Liver (tissue), 3 donors: ENCODE data around the gene TRA2B.

Experiments used
- CTCF ChIP-seq: fragments of 150-350 bp; IDR thresholded peaks from 2 replicates; pipeline ENCODE4 v1.5.1; 2017; ENCODE audit warnings: improper control_type of control experiment, low read depth, low read length; ENCODE audit not compliant: missing input control
- FOXA1 ChIP-seq: IDR thresholded peaks from 2 replicates; pipeline ENCODE4 v1.6.1; 2016; ENCODE audit warnings: antibody characterized with exemption
- GABPA ChIP-seq, 2 donors: IDR thresholded peaks in 1 of 2; conservative IDR thresholded peaks in 1 of 2; 2 replicates each; pipeline ENCODE4 v1.6.1; 2016; ENCODE audit warnings: antibody characterized with exemption in 2 of 2, mild to moderate bottlenecking in 1 of 2, moderate library complexity in 1 of 2
- HNF4A ChIP-seq, 2 donors: conservative IDR thresholded peaks; 2 replicates each; pipeline ENCODE4 v1.6.1; 2016; ENCODE audit warnings: antibody characterized with exemption in 2 of 2, mild to moderate bottlenecking in 2 of 2
- HNF4G ChIP-seq: IDR thresholded peaks from 2 replicates; pipeline ENCODE4 v1.6.1; 2016; ENCODE audit warnings: antibody characterized with exemption
- JUND ChIP-seq, 2 donors: IDR thresholded peaks; 2 replicates each; pipeline ENCODE4 v1.6.1; 2016; ENCODE audit warnings: antibody characterized with exemption in 2 of 2
- MAX ChIP-seq: IDR thresholded peaks from 2 replicates; pipeline ENCODE4 v1.6.1; 2016; ENCODE audit warnings: antibody characterized with exemption
- RXRA ChIP-seq, 2 donors: IDR thresholded peaks; 2 replicates each; pipeline ENCODE4 v1.6.1; 2017 to 2018; ENCODE audit warnings: antibody characterized with exemption in 2 of 2, mild to moderate bottlenecking in 1 of 2
- SP1 ChIP-seq: IDR thresholded peaks from 2 replicates; pipeline ENCODE4 v1.6.1; 2018; ENCODE audit warnings: antibody characterized with exemption, mild to moderate bottlenecking
- TAF1 ChIP-seq: conservative IDR thresholded peaks from 2 replicates; pipeline ENCODE4 v1.6.1; 2016; ENCODE audit warnings: antibody characterized with exemption, mild to moderate bottlenecking
- YY1 ChIP-seq: IDR thresholded peaks from 2 replicates; pipeline ENCODE4 v1.6.1; 2016; ENCODE audit warnings: antibody characterized with exemption, mild to moderate bottlenecking
- TF ChIP-seq, protein P1 (sequence below): IDR thresholded peaks from 2 replicates; pipeline ENCODE4 v1.6.1; 2016; ENCODE audit warnings: antibody characterized with exemption
- TF ChIP-seq, protein P2 (sequence below): IDR thresholded peaks from 2 replicates; pipeline ENCODE4 v1.6.1; 2016; ENCODE audit warnings: antibody characterized with exemption, mild to moderate bottlenecking
- TF ChIP-seq, protein P3 (sequence below): IDR thresholded peaks from 2 replicates; pipeline ENCODE4 v1.6.1; 2016; ENCODE audit warnings: antibody characterized with exemption
- donor health status: healthy.
- donor health status: healthy.

GRCh38 chr3:185936814-185937688 is 763 bp downstream of the TRA2B start:
- TF ChIP-seq GABPA (IDR thresholded peaks at IDR 0.05 in 1 of 2, conservative IDR thresholded peaks at IDR 0.05 in 1 of 2) = no peak
- no peak for TF ChIP-seq HNF4G
- no peak for TF ChIP-seq CTCF
- TF ChIP-seq YY1 = peak; percentile 100
- TF ChIP-seq, protein P1, sequence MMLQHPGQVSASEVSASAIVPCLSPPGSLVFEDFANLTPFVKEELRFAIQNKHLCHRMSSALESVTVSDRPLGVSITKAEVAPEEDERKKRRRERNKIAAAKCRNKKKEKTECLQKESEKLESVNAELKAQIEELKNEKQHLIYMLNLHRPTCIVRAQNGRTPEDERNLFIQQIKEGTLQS = no peak
- peak; percentile 5 to 23 for TF ChIP-seq JUND (IDR thresholded peaks at IDR 0.05)
- TF ChIP-seq FOXA1 = no peak
- peak; percentile 51 for TF ChIP-seq MAX
- TF ChIP-seq, protein P2, sequence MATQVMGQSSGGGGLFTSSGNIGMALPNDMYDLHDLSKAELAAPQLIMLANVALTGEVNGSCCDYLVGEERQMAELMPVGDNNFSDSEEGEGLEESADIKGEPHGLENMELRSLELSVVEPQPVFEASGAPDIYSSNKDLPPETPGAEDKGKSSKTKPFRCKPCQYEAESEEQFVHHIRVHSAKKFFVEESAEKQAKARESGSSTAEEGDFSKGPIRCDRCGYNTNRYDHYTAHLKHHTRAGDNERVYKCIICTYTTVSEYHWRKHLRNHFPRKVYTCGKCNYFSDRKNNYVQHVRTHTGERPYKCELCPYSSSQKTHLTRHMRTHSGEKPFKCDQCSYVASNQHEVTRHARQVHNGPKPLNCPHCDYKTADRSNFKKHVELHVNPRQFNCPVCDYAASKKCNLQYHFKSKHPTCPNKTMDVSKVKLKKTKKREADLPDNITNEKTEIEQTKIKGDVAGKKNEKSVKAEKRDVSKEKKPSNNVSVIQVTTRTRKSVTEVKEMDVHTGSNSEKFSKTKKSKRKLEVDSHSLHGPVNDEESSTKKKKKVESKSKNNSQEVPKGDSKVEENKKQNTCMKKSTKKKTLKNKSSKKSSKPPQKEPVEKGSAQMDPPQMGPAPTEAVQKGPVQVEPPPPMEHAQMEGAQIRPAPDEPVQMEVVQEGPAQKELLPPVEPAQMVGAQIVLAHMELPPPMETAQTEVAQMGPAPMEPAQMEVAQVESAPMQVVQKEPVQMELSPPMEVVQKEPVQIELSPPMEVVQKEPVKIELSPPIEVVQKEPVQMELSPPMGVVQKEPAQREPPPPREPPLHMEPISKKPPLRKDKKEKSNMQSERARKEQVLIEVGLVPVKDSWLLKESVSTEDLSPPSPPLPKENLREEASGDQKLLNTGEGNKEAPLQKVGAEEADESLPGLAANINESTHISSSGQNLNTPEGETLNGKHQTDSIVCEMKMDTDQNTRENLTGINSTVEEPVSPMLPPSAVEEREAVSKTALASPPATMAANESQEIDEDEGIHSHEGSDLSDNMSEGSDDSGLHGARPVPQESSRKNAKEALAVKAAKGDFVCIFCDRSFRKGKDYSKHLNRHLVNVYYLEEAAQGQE = no peak
- TF ChIP-seq HNF4A (conservative IDR thresholded peaks at IDR 0.05) = peak in 1 of 2 donors; percentile 8
- no peak for TF ChIP-seq SP1
- no peak for TF ChIP-seq TAF1
- peak in 1 of 2 donors; percentile 17 for TF ChIP-seq RXRA (IDR thresholded peaks at IDR 0.05)
- TF ChIP-seq, protein P3, sequence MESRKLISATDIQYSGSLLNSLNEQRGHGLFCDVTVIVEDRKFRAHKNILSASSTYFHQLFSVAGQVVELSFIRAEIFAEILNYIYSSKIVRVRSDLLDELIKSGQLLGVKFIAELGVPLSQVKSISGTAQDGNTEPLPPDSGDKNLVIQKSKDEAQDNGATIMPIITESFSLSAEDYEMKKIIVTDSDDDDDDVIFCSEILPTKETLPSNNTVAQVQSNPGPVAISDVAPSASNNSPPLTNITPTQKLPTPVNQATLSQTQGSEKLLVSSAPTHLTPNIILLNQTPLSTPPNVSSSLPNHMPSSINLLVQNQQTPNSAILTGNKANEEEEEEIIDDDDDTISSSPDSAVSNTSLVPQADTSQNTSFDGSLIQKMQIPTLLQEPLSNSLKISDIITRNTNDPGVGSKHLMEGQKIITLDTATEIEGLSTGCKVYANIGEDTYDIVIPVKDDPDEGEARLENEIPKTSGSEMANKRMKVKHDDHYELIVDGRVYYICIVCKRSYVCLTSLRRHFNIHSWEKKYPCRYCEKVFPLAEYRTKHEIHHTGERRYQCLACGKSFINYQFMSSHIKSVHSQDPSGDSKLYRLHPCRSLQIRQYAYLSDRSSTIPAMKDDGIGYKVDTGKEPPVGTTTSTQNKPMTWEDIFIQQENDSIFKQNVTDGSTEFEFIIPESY = no peak
